ENCODE measurements around the gene NYAP1.

DNA sequence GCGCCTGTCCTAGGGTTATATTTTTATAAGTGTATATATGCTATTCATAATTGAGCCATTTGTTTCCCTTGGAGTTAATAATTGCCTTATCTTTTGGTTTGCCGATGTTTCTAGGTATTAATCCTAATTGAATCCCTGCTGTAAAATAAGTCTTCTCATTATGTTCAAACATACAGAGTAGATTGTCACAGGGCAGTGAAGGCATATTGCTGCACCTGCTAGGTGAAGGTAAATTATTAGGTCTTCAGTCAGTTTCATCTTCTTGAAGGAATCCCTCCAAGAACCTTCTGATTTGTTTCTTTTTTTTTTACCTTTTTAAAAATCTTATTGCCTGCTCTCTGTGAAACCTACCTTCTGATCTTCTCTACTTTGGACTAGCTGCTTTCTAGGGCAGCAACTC is 37.3 kb downstream of the NYAP1 start:
- TF ChIP-seq, protein P1, sequence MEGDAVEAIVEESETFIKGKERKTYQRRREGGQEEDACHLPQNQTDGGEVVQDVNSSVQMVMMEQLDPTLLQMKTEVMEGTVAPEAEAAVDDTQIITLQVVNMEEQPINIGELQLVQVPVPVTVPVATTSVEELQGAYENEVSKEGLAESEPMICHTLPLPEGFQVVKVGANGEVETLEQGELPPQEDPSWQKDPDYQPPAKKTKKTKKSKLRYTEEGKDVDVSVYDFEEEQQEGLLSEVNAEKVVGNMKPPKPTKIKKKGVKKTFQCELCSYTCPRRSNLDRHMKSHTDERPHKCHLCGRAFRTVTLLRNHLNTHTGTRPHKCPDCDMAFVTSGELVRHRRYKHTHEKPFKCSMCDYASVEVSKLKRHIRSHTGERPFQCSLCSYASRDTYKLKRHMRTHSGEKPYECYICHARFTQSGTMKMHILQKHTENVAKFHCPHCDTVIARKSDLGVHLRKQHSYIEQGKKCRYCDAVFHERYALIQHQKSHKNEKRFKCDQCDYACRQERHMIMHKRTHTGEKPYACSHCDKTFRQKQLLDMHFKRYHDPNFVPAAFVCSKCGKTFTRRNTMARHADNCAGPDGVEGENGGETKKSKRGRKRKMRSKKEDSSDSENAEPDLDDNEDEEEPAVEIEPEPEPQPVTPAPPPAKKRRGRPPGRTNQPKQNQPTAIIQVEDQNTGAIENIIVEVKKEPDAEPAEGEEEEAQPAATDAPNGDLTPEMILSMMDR (IDR thresholded peaks at IDR 0.05): no peak
- no peak for TF ChIP-seq POLR2AphosphoS5 (IDR thresholded peaks at IDR 0.05)
- no peak for TF ChIP-seq EP300 (IDR thresholded peaks at IDR 0.05)
